ENCODE results near the gene MATN1.

The MATN1 gene

DNA sequence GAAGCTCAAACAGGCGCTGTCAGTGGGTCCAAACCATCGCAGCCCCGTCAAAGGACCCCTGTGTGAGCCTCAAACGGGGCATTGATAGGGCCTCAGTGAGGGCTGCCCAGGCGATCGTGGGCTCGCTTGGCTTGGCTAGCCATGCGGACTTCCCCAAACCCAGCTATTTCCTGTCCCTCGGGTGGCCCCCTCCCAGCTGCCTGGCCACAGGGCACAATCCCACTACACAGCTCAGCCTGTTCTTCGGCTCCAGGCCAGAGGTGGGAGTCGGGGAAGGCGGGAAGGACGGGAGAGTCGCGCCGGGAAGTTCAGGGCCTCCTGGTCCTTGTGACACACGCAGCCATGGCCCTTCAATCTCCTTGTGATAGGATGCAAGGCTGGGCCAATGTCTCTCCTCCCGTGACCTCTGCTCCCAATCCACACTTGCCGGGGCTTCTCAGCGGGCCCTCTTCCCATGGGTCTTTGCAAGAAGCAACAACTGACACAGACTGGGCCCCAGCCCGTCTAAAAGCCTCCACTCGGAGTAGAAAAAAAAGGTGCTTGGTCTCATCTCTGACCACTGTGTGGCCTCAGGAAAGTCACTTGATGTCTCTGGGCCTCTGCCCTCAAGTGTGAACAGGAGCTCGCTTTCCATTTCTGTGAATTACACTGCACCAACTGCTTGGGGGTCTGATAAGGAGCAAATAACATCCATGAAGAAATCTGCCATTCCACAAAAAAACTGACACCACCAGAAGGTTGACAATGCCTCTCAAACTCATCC lies 7.1 kb upstream of the MATN1 start:
- no peak for DNase-seq

DNA sequence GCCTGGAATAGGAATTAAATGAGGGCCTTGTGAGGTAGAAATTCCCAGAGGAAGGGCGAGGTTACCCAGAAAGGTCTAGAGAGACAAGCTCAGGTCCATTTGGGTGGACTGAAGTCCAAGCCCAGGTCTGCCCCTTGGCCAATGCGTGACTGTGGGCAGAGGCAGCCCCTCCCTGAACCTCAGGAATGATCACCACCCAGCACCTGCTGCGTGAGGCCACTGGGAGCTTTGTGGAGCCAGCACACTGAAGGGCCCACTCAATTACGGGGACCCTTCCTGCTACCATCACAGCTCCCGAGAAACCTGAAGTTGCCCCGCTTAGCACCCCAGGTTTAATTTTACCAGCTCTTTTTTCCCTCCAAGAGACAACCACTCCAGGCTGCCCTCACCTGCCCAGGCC lies 6.5 kb upstream of the MATN1 start:
- no peak for DNase-seq

DNA sequence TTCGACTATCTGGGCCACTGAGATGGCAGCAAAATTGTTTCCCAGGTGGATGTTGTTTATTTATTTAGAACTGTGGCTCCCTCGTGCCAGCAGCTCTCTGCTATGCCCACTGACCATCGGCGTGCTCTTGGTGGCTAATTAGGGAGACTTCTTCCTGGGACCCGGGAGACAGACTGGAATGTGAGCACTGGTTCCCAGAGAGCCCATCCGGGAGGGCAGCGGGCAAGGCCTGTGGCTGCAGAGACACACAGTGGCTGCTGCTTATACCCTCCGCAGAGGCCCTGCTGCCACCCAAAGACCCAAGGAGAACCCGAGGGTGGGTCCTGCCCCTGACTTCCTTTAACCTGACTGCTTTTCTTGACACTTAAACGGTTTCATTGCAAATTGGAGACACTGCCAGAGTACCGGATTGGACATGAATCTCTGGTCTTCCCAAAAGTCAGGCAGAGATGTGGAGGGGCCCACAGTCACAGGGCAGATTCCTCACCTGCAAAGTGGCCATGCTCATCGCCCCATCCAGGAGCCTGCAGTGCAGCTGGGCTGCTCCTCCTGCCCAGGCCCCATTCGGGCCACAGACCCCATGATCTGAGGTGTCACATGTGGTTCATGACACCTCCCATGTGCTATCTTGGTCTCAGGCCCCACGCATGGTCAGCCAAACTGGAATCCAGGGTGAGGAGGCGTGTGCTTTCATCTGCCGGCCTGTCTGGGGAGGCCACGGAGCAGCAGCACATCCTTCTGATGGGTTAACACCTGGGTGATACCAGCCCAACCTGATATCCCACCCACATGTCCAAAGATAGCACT lies 5.7 kb upstream of the MATN1 start:
- no peak for DNase-seq

DNA sequence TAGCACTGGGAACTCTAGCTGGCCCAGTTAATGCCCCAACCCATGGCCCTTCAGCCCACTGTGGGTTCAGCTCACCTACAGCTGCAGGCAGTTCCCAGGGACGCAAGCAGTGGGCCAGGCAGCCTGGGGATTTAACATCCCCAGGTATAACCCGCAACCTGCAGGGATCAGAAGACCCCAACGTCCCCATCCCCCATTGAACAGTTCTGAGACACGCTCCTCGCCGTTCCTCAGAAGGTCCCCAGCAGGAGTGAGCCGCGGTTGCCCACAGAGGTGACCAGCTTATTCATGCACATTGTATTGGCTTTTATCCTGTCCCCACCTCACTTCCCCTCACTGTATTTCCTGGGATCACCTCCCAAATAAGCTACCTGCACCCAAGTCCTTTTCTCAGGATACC lies 5.0 kb upstream of the MATN1 start:
- no peak for DNase-seq

DNA sequence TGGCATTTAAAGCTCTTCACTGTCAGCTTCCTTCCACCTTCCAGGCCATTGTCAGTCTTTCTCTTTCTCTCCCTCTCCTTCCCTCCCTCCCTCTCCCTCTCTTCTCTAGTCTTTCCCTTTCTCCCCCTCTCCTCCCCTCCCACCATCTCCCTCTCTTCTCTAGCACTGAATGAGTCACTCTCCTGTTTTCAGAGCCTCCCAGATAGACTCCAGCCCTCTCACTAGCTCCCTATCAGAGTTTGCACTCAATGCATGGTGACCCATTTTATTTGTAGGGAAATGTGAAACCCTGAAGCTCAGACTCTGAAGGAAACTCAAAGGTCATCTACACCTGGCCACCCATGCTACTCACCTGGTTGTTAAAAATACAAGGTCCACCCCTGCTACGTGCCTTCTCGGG lies 4.4 kb upstream of the MATN1 start:
- DNase-seq: no peak

DNA sequence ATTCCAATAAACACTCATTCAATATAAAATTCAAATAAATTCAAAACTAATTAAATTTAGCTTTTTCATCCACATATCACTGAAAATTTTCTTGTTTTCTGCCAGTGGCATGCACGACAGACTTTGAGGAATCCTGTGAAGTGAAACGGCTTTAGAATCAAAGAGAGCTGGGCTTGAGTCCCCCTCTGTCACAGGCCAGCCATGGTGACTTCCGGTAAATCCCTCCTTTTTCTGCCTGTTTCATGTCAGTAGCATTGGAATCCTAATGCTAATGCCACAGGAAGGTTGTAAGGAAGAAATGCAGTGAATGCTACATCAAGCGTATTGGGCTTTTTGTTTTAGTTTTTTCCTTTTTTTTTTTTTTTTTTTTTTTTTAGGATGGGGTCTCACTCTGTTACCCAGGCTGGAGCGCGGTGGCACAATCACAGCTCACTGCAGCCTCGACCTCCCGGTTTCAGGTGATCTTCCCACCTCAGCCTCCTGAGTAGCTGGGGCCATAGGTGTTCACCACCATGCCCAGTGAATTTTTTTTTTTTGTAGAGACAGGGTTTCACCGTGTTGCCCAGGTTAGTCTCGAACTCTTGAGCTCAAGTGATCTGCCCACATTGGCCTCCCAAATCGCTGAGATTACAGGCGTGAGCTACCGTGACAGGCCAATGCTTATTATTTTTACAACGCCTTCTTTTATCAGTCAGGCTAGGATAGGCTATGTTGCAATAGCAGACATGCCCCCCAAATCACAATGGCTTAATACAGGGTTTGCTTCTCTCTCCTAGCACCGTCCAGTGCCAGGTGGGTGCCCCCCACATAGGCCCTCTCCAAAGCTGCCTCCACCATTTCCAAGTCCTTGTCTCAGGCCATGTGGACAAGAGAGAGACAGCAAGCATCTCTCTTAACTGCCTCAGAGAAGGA lies 3.6 kb upstream of the MATN1 start:
- DNase-seq: no peak

DNA sequence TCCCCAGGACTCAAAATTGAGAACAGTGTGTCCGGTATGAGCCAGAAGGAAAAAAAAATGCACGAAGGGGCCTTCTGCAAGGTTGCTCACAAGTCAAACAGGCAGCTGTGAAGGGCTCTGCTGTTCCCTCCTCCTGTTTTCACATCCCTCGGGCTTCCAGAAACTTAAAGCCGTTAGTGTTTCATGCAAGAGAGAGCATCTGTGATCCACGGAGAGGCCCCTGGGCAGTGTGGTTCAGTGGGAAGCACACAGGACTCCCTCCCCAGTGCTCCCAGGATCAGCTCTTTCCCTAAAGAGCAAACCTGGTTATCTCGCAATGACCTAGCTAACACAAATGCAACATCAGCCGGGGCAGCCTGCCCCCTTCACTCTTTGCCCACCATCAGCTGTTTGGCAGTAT lies 2.9 kb upstream of the MATN1 start:
- no peak for DNase-seq

DNA sequence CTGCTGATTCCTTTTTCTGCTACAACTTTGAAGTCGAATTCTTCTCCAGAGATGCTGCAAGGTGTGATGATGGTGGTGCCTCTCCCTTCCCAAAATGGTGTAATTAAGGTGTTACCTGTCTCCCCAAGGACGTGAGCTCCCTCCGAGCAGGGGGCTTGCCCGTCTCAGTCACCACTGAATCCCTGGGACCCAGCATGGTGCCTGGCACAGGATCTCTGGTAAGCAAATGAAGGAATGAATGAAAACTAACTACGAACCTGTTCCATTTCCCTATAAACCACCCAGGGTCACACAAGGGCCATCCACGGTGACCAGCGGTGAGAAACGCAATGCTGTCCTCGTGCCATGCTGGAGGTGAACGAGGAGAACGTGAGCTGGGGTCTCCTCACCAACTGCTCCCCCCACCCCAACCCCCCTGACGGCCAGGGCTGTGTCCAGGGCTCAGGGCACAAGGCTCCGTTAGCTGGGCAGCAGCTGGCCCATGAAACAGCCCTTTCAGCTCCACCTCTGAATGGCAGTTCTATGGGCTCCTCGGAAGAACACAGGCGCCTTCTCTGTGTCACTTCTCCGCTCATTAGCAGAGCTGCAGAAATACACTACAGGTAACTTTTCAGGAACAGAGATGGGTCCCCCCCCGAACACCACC lies 2.2 kb upstream of the MATN1 start:
- no peak for DNase-seq

DNA sequence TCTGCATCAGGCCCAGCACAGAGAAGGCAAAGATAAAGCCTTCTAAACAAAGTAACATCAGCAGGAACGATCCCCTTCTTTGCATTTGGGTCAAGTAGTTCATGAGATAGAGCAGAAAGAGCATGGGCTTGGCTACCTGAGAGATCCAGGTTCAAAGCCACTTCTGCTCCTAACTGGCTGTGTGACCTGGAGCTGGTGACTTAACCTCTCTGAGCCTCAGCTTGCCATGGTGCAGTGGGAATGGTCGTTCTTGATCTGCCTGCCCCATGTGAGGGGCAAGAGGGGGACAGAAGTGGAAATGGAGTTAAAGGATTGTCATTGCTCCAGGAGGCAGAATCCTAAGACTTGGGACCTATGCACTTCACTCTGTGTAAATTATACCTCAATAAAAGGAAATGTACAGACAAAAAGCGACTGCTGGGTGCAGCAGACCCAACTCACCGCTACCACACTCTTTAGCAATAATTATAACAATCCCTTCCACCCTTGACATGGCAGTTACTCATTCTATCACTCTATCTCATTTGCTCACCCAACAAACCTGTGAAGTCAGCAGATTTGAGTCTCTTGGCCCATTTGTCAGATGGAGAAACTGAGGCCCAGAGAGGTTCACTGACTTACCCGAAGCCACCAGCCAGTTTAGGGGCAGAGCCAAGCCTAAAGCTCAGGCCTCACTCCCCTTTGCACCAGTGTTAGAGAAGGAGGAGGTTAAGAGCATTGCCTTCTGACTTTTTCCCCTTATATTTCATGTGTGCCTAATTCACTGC lies 1.5 kb upstream of the MATN1 start:
- no peak for DNase-seq

DNA sequence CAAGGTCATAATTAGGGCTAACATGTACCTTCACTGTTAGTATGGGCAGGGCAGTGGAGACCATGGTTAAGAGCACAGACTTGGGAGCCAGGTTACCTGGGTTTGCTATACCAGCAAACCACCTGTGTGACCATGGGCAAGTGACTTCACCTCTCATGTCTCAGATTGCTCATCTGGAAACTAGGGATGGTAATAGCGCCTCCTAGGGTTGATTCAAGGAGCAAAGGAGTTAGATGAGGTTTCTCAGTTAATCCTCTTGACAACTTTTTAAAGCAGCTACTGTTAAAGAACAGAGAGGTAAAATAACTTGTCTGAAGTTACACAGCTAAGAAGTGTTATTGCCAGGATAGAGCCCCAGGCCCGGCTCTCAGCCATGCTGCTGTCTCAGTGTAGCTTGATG lies 790 bp upstream of the MATN1 start:
- DNase-seq: no peak

DNA sequence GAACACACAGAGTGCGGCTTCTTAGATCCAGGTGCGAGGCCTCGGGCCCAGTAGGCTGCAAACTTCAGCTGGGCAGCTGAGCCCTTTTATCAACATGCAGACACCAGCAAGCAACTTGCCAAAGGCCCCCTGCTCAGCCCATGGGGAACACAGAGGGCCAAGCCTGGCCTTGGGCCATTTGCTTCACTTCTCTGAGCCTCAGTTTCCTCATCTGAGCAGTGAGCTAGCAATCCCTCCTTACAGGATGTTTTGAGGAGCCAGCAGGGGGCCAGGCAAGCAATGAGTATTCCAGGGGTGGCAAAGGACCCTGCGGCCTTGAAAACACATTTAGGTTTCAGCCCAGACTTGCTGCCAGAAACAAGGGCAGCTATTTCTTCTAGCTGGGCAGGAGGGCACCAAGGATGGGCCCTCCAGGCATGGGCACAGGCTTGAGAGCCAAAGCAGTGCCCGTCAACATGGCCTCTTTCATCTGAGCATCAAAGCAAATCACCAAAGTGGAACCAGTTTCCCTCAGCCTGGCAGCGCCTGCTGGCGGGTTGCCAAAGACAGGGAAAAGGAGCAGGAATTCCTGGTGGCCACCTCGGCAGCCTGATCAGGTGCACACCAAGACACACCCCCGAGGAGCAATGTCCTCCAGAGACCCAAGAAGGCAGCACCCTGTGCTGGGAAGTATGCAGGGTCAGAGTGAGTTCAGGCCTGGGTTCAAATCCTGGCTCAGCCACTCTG lies 1.4 kb downstream of the MATN1 start:
- DNase-seq: no peak

DNA sequence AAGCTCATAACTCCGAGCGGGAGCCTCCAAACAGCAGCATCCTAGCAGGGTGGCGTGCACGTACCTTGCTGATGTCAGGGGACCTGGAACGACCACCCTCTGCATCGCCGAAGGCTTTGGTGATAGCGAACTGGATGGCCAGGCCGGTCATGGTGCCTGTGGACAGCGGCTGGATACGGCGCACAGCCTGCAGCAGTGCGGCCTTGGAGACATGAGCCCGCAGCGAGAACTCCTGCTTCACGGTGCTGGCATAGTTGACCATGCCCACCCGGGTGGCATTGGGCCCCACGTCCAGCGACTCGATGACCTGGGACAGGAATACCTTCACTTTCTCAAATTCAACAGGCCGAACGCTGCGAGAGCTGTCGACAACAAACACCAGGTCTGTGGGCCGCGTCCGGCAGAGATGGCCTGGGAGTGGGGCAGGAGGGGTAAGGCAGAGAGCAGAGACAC lies 2.0 kb downstream of the MATN1 start:
- DNase-seq: no peak

DNA sequence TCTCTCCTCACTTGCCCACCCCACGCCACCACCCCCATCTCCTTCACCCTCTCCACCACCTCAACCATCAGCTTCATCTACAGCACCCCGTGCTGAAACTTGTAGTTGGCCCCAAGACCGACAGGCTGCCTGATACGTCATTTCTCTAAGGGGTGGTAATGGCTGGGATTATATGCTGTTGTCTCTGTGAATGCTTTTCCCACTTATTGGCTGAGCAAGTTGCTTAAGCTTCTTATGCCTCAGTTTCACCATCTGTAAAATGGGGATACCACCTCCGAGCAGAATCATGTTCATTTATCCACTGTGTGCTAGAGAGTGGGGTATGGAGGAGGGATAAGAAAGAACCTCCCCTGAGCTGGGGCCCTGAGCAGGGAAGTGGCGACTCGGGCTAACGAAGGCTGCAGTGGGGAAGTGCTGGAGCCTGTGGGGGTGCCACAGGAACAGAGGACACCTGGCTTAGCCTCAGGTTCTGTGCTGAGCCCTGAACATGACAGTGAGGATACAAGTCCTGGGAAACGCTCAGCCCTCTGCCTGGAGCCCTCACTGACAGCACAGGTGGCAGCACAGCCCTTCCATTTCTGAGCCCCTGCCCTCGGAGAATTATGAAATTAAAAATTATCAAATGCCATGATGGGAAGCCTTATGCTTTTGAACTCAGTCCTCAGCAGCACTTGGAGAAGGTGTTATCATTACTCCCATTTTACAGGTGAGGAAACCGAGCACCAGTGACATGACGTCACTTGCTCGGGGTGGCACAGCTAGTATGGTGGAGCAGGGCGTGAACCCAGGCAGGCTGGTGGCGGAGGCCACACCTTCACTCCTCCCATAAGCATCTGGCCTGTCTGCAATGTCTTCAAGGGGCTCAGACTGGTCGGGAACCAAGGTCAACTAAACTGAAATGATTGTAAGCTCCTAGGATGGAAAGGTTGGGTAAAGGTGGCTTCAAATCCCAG lies 2.8 kb downstream of the MATN1 start:
- DNase-seq: no peak

DNA sequence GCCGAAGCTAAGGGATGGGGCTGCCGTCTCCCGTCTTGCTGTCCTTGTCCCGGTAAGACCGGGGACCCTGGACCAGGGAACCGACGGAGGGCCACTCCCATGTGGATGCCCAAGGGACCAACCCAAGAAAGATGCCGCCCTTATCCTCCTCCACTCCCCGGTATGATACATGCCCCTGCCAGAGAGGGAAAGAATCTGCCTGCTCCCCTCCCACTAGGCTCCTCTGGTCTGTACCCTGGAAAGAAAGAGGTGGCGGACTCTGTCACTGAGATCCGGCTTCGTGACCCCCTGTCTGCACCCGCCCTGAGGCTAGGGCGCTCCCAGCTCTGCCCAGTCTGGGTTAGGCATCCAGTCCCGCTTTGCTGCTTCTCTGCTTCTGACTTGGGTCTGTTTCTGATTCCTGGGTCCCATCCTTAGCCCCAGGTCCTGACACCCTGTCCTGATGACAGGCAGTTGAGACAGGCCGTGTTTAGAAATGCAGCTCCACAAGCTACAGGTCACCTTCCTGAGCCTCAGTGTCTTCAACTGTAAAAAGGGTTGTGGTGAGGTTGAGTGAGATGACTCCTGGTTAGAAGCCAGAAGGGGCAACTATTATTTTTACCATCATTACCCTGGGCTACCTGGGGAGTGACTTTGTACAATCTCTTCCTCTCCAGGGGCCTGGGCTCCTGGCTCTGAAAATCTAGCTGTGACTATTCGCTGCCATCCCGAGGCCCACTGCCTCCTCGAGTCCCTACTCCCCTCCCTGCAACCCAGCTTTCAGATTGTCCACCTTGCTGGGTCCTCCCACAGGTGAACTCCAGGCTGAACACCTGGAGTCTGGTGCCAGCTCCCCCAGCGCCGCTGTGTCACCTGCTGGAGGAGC lies 3.7 kb downstream of the MATN1 start:
- no peak for DNase-seq

DNA sequence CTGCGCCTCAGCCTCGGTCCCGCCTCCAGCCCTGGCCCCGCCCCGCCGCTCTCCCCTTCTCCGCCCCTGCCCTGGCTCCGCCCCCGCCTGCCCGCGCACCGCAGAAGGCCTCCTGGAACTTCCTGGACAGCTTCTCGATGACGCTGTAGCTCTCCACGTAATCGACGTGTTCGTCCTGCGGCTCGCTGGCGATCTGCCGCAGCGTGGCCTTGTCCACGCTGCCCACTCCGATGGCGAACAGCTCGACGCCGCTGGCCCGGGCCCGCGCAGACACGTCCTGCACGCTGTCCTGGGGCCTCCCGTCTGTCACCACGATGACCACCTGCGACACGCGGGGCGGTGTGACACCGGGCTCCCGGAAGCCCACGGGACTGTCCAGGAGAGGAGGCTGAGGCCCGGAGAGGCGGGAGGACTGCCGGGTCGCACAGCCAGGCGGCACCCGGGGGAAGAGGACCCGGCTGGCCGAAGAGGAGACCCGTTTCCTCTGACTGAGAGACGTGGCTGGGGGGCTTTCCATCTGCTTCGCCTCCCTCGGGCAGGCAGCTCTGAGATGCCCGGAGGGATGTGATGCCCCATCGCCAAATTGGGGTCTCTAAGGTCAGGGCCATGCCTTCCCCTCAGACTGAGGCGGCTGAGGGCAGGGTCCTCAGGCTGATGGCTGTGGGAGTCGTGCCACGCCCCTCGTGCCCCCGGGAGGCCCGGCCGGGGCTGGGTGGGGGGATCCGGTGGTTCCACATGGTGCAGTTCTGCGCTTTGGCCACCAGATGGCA lies 4.6 kb downstream of the MATN1 start:
- DNase-seq: peak; percentile 98

DNA sequence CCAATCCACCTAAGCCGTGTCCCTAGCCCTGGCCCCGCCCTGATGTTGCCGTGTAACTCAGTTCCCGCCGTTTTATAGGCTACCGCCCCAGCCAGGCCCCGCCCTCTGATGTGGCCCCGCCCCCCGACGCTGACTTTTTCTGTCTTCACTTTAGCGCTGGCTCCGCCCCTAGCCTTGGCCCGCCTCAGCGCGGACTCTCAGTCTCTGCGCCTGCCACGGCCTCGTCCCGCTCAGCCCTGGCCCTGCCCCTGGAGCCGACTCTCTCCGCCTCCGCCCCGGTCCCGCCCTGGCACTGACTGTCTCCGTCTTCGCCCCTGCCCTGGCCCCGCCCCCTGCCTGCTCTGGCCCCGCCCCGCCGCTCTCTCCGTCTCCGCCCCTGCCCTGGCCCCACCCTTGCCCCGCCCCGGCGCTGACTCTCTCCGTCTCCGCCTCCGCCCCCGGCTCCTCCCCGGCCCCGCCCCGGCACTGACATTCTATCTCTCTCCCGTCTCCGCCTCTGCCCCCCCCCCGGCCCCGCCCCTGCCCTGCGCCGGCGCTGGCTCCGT lies 5.2 kb downstream of the MATN1 start:
- peak; percentile 99 for DNase-seq

DNA sequence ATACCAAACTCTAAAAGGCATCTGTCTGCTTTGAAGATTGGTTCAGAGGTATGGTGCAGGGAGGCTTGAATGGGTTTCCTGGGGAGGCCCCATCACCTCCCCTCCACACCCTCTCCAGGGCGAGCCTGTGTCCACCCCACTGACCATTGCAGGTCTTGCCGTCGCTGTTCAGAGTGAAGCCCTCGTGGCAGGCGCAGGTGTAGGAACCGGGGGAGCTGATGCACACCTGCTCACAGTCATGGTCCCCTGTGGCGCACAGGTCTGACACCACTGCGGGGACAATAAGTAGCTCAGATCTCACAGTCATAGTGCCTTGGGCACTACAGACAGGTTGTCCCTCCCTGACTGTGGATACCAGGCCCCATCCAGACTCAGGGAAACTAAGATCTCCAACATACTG lies 6.7 kb downstream of the MATN1 start:
- no peak for DNase-seq

DNA sequence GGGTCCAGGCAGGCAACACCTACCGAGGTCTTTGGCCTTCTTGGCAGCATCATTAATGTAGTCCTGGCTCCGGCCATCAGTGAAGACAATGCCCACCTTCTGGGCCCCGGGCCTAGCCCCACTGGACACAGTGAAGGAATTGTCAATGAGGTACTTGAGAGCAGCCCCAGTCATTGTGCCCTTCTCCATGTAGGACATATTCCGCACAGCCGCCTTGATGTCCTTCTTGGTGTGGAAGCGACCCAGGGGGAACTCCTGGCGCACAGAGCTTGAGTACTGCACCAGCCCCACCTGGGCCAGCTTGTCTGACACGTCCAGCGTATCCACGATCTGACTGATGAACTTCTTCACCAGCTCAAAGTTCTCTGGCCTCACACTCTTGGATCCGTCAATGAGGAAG lies 7.5 kb downstream of the MATN1 start:
- DNase-seq: no peak

All from CD4-positive, alpha-beta T cell treated with Interferon gamma for 1 hour (primary cell).